ENCODE results near the gene PARP15.

Gene PARP15

DNA sequence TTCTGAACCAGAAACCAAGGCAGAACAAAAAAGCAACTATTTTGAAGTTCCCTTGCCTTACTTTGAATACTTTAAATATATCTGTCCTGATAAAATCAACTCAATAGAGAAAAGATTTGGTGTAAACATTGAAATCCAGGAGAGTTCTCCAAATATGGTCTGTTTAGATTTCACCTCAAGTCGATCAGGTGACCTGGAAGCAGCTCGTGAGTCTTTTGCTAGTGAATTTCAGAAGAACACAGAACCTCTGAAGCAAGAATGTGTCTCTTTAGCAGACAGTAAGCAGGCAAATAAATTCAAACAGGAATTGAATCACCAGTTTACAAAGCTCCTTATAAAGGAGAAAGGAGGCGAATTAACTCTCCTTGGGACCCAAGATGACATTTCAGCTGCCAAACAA is 8.7 kb upstream of the PARP15 start:
- TF ChIP-seq, protein P1, sequence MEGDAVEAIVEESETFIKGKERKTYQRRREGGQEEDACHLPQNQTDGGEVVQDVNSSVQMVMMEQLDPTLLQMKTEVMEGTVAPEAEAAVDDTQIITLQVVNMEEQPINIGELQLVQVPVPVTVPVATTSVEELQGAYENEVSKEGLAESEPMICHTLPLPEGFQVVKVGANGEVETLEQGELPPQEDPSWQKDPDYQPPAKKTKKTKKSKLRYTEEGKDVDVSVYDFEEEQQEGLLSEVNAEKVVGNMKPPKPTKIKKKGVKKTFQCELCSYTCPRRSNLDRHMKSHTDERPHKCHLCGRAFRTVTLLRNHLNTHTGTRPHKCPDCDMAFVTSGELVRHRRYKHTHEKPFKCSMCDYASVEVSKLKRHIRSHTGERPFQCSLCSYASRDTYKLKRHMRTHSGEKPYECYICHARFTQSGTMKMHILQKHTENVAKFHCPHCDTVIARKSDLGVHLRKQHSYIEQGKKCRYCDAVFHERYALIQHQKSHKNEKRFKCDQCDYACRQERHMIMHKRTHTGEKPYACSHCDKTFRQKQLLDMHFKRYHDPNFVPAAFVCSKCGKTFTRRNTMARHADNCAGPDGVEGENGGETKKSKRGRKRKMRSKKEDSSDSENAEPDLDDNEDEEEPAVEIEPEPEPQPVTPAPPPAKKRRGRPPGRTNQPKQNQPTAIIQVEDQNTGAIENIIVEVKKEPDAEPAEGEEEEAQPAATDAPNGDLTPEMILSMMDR (IDR thresholded peaks at IDR 0.05; ENCODE audit: poor library complexity, severe bottlenecking) = no peak
- ATAC-seq (ENCODE audit: low read depth) = no peak
- Histone ChIP-seq H3K4me1 (ENCODE audit: insufficient read depth, poor library complexity, severe bottlenecking) (peaks cover 14% of the 10 kb centered on the region), H3K27me3 (ENCODE audit: insufficient read depth, poor library complexity, severe bottlenecking) (no peaks in the 10 kb centered on the region), H3K36me3 (ENCODE audit: low read depth) (peaks cover 27% of the 10 kb centered on the region), H3K9me3 (ENCODE audit: severe bottlenecking) (no peaks in the 10 kb centered on the region), H3K27ac (ENCODE audit: poor library complexity, severe bottlenecking) (no peak overlapping the region), H3K4me3 (ENCODE audit: severe bottlenecking) (no peak overlapping the region)
- DNase-seq (ENCODE audit: low spot score) = no peak

DNA sequence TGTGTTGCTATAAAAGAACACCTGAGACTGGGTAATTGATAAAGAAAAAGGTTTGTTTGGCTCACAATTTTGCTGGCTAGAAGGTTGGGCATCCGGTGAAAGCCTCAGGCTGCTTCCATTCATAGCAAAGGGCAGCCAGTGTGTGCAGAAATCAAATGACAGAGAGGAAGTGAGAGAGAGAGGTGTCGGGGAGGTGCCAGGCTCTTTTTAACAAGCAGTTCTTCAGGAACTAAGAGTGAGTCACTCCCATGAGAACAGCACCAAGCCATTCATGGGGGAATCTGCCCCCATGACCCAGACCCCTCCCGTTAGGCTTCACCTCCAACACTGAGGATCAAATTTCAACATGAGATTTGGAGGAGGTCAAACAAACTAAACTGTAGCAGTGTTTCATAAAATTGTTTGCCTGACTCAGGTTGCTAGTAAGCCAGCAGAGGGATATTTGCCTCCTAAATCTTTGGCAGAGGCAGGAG is 4.5 kb upstream of the PARP15 start:
- Histone ChIP-seq H3K36me3 (ENCODE audit: low read depth) (peaks cover 21% of the 10 kb centered on the region), H3K27me3 (ENCODE audit: insufficient read depth, poor library complexity, severe bottlenecking) (no peaks in the 10 kb centered on the region), H3K4me1 (ENCODE audit: insufficient read depth, poor library complexity, severe bottlenecking) (peaks cover 14% of the 10 kb centered on the region), H3K27ac (ENCODE audit: poor library complexity, severe bottlenecking) (peak overlapping the region; percentile 42), H3K4me3 (ENCODE audit: severe bottlenecking) (no peak overlapping the region), H3K9me3 (ENCODE audit: severe bottlenecking) (no peaks in the 10 kb centered on the region)
- ATAC-seq (ENCODE audit: low read depth) (peak; percentile 94), DNase-seq (ENCODE audit: low spot score) (peak; percentile 74)
- TF ChIP-seq, protein P1 (IDR thresholded peaks at IDR 0.05; ENCODE audit: poor library complexity, severe bottlenecking) = no peak

DNA sequence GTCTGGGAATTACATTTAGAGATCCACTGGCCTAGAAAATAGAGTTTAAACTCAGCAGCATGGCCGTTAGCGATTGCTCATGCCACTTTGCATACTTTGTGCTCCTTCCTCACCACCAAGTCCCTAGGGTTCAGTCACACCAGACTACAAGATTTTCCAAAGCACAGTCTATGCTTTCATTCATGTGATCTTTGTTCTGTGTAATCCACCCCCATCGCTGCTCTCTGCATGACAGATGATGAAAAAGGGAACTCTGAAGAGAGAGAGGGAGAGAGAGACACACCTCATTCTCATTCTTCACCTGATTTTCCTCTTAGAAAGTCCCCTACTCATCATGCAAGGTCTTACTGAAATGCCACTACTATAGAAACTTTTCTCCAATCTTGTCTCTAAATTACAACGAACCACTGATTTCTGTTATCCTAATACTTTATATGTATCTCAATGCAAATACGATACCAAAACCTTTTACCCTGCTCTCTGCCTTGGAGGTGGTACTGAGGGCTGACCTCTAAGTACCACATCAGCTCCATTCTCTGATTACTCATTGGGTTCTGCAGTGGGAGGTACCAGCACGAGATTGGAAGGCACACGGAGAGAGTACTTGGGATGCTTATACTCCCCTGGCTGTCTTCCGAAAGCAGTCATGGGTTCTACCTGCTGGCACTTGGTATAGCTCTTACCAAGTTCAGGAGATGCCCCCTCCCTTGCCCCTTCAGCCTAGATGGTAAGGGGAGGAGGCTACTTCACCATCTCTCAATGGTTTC is 1.1 kb upstream of the PARP15 start:
- Histone ChIP-seq H3K4me3 (ENCODE audit: severe bottlenecking) (no peak overlapping the region), H3K27me3 (ENCODE audit: insufficient read depth, poor library complexity, severe bottlenecking) (no peaks in the 10 kb centered on the region), H3K36me3 (ENCODE audit: low read depth) (peaks cover 11% of the 10 kb centered on the region), H3K9me3 (ENCODE audit: severe bottlenecking) (no peaks in the 10 kb centered on the region), H3K27ac (ENCODE audit: poor library complexity, severe bottlenecking) (no peak overlapping the region), H3K4me1 (ENCODE audit: insufficient read depth, poor library complexity, severe bottlenecking) (peaks cover 14% of the 10 kb centered on the region)
- ATAC-seq (ENCODE audit: low read depth) (no peak), DNase-seq (ENCODE audit: low spot score) (no peak)
- TF ChIP-seq, protein P1 (IDR thresholded peaks at IDR 0.05; ENCODE audit: poor library complexity, severe bottlenecking) = no peak

DNA sequence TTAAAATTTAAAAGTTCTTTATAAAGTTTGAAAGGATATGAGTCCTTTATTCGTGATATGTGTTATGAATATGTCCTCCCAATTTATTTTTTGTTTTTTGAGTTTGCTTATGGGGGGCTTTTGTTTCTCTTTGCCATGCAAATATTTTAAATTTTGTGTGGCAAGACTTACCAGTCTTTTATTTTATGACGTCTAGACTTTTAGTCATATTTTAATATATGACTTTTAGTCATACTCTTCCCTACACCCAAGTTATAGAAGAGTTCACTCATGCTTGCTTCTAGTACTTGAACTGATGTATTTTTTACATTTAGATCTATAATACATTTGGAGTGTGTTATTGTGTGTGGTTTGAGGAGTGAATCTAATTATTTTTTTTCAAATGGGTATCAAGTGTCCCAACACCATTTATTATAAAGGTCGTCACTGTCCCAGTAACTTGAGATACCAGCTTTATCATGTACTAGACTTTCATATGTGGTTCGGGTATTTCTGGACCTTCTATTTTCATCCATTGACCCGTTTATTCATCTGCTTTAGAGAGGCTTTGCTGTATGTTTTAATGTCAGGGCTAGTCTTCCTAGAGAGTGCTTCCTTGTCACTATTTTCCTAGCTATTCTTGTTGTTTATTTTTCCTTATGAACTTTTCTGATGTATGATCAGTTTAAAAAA is 755 bp downstream of the PARP15 start:
- Histone ChIP-seq H3K4me3 (ENCODE audit: severe bottlenecking) (no peak overlapping the region), H3K27ac (ENCODE audit: poor library complexity, severe bottlenecking) (no peak overlapping the region), H3K4me1 (ENCODE audit: insufficient read depth, poor library complexity, severe bottlenecking) (peaks cover 4% of the 10 kb centered on the region), H3K9me3 (ENCODE audit: severe bottlenecking) (peaks cover 12% of the 10 kb centered on the region), H3K27me3 (ENCODE audit: insufficient read depth, poor library complexity, severe bottlenecking) (no peaks in the 10 kb centered on the region), H3K36me3 (ENCODE audit: low read depth) (no peaks in the 10 kb centered on the region)
- TF ChIP-seq, protein P1 (IDR thresholded peaks at IDR 0.05; ENCODE audit: poor library complexity, severe bottlenecking) = no peak
- ATAC-seq (ENCODE audit: low read depth) (no peak), DNase-seq (ENCODE audit: low spot score) (no peak)

All from RWPE2 (cell line).